SK-N-SH treated with all-trans-retinoic acid at 6 μM for 48 hours (cell line): ENCODE measurements around the gene TANGO6.
"Not testable (repeated sequence)": the region's sequence is repeated elsewhere in the genome, so short reads cannot be mapped to it uniquely, and the experiment has no call there.

Source experiments
- PATZ1 ChIP-seq: fragments of 250-450 bp; sonication (Bioruptor Pico); IDR thresholded peaks from 2 replicates; pipeline ENCODE4 v1.8.0; 2020; ENCODE audit warnings: mild to moderate bottlenecking, moderate library complexity, borderline replicate concordance
- ZFP30 ChIP-seq: fragments of 450-650 bp; formaldehyde crosslinking; IDR thresholded peaks from 2 replicates; pipeline ENCODE4 v1.5.0; 2022; ENCODE audit warnings: mild to moderate bottlenecking, moderate library complexity
- ZNF8 ChIP-seq: fragments of 450-650 bp; formaldehyde crosslinking; IDR thresholded peaks from 2 replicates; pipeline ENCODE4 v1.5.0; 2020; ENCODE audit warnings: mild to moderate bottlenecking, moderate library complexity

DNA sequence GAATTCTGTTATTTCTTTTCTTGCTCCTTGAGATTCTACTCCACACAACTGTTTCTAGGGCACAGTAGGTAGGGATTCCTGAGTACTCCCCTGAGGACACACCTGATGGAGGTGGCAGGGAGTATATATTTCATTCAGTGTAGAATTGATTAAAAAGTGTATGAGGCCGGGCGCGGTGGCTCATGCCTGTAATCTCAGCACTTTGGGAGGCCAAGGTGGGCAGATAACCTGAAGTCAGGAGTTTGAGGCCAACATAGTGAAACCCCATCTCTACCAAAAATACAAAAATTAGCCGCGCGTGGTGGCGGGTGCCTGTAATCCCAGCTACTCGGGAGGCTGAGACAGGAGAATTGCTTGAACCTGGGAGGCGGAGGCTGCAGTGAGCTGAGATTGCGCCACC, 283.5 kb downstream of the TANGO6 start:
- not testable (repeated sequence) for TF ChIP-seq ZFP30 (CRISPR knock-in tag); ZNF8 (CRISPR knock-in tag); PATZ1
